ENCODE measurements around the gene TMEM143.
A peak's percentile ranks its signal among the peaks of the same experiment; 100 is the strongest.
"Not testable (repeated sequence)": the region's sequence is repeated elsewhere in the genome, so short reads cannot be mapped to it uniquely, and the experiment has no call there.

TMEM143 gene

DNA sequence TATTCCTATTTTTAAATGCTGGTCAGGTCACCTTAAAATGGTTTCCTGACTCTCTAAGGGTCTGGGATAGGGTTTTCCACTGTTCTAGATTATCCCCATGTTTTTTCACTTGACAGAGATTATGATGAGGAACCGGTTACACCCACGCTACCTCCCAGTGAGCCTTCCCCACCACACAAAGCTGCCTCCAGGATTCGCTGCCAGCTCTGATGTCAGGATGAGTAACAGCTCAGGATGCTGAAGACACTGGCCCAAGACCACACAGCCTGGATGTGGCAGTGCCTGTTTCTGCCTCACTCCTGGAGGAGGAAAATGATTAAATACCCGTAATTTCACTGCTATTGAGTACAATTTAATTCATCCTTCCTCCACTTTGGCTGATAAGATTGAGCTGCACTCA lies 70.9 kb downstream of the TMEM143 start:
- DNase-seq (ENCODE audit: low spot score): peak; percentile 89

- not testable (repeated sequence) for DNase-seq (ENCODE audit: low spot score)
Measured at GRCh38 chr19:48291489-48291815, 72.3 kb downstream of the TMEM143 start.

- DNase-seq (ENCODE audit: low spot score): peak; percentile 83
Measured at GRCh38 chr19:48290771-48291488, 72.8 kb downstream of the TMEM143 start.

- peak; percentile 81 for DNase-seq (ENCODE audit: low spot score)
Measured at GRCh38 chr19:48290401-48290770, 73.4 kb downstream of the TMEM143 start.

DNA sequence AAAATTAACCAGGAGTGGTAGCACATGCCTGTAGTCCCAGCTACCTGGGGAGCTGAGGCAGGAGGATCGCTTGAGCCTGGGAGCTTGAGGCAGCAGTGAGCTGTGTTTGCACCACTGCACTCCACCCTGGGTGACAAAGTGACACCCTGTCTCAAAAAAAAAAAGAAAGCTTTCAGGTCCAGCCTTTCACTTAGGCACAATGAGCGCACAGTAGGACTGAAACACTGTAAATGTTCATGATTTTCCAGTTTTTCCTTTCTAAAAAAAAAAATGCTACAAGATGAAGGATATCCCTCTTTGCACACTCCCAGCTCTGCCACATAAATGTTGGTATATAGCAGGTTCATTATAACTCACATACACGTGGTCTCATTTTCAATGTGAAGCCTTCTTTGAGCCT lies 76.0 kb downstream of the TMEM143 start:
- no peak for DNase-seq (ENCODE audit: low spot score)

DNA sequence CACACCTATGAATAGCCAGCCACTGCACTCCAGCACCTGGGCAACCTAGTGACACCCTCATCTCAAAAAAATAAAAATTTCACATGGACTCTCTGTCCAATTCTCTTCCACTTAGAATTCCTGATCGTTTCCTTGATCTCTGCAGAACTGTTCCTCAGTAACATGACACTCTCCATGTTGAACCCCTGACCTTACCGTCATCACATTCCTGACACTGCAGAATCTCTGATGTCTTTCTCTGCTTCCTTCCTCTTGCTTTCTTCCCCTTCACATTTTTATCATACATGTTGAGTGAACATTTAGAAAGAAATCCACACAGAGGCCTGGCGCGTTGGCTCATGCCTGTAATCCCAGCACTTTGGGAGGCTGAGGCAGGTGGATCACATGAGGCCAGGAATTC lies 78.8 kb downstream of the TMEM143 start:
- no peak for DNase-seq (ENCODE audit: low spot score)

- DNase-seq (ENCODE audit: low spot score): peak; percentile 58
Measured at GRCh38 chr19:48283908-48284307, 79.8 kb downstream of the TMEM143 start.

All from RKO (cell line).